PFSK-1 (cell line): ENCODE measurements around the gene CLDND2.

Source experiments
- POLR2AphosphoS5 ChIP-seq: IDR thresholded peaks from 2 replicates; pipeline ENCODE4 v1.6.1; 2012; ENCODE audit warnings: low read depth, mild to moderate bottlenecking, control low read depth, low read length, moderate library complexity
- REST ChIP-seq, 2 experiments: IDR thresholded peaks; 2 replicates each; pipeline versions ENCODE4 v1.6.1 to v1.8.0; 2011 to 2012; ENCODE audit warnings: low read depth in 2 of 2, low read length in 2 of 2, control low read depth in 1 of 2, inconsistent platforms in 1 of 2, mild to moderate bottlenecking in 1 of 2, moderate library complexity in 1 of 2; ENCODE audit not compliant: insufficient read depth in 1 of 2
- SIN3A ChIP-seq: IDR thresholded peaks from 2 replicates; pipeline ENCODE4 v1.6.1; 2012; ENCODE audit warnings: mild to moderate bottlenecking, low read length, moderate library complexity, borderline replicate concordance; ENCODE audit not compliant: insufficient read depth
- TAF1 ChIP-seq: IDR thresholded peaks from 2 replicates; pipeline ENCODE4 v1.6.1; 2012; ENCODE audit warnings: low read length, control low read depth, borderline replicate concordance; ENCODE audit not compliant: insufficient read depth

DNA sequence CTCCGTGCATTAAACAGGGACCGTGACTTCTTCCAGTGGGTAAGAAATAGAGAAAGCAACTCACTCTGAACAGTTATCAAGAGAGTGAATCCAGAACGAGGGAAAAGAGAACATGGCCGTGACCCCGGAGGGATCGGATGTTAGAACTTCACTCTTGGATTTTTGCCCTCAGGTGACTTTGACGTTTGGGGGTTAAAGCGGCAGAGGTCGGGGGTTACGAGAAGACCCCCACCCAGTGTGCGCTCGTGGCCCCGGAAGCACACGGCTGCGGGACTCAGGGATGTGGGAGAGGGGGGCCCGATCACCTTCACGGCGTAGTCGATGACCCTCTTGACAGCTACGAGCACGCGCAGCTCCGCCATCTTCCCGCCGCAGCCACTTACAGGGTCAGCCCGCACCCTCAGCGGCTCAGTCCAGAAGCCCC is 2.8 kb downstream of the CLDND2 start, which contains the start of gene ETFB:
- TF ChIP-seq TAF1 = 0 out of 2 replicates have a peak, but pooled peaks have one; percentile 13
- 0 out of 4 replicates have a peak, but pooled peaks of 1 of the 2 experiments have one; percentile 18 for TF ChIP-seq REST (IDR thresholded peaks at IDR 0.05; ENCODE audit: insufficient read depth in 1 of 2, low read depth in 2 of 2, low read length in 2 of 2)
- peak; percentile 7; the same call in 1 of the 2 replicates for TF ChIP-seq POLR2AphosphoS5
- no peak for TF ChIP-seq SIN3A
